ENCODE data around the gene EWSR1.

Gene EWSR1

DNA sequence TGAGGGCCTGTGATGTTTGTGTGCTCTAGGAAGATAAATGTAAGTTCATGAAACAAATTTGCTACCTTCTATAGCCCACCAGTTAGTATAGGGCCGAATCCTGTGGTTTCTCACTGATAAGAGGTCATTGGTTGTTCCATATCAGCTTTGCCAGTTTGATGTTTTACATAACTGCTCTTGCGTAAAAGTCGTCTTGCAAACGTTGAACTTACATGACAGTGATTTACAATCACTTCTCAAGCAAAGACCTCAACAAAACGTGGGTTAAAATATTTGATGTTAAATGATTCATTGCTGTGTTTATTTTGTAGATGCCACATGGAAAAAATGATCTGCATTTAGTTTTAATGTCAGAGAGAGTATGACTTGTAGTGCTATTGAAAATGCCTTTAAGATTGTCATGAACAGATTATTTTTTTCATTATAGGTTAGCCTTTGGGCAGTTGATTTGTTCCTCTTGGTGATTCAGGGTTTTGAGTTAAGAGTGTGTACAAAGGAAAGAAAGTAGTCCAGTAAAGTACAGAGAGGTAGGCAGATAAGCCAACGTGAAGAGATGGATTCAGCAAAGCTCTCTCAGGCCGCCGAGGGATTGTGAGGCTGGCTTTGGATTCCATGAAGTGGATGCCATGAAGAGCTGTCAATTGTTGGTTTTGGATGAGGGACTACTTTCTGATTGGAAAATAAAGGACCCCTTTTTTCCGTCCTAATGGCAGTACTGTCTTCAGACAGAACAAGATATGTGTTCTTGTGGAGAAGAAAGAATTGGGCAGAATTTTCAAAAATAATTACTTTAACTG is 2.6 kb downstream of the EWSR1 start:
- DNase-seq = no peak

GRCh38 chr22:29272624-29273023 is 4.6 kb downstream of the EWSR1 start:
- DNase-seq = no peak

GRCh38 chr22:29275167-29275566 is 7.1 kb downstream of the EWSR1 start:
- DNase-seq = no peak

GRCh38 chr22:29275819-29276565 is 7.9 kb downstream of the EWSR1 start:
- no peak for DNase-seq

GRCh38 chr22:29277927-29278326 is 9.9 kb downstream of the EWSR1 start:
- DNase-seq = no peak

DNA sequence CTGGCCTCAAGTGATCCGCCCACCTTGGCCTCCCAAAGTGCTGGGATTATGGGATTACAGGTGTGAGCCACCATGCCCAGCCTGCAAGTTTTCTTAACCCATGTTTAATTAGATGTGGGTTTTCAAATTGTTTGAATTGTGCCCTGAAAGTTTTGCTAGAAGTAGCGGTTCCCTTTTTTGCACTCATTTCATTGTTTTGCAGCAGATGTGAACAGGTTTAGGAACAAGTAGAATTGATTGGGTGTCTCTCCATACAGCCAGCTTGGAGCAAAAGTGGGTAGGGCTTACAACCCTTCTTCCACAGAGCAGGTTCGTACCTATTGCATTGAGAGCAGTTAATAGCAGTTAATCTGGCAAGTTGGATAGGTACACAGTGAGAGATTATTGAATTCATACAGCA is 16.1 kb downstream of the EWSR1 start:
- DNase-seq = no peak

GRCh38 chr22:29288837-29289236 is 20.8 kb downstream of the EWSR1 start:
- DNase-seq = no peak

DNA sequence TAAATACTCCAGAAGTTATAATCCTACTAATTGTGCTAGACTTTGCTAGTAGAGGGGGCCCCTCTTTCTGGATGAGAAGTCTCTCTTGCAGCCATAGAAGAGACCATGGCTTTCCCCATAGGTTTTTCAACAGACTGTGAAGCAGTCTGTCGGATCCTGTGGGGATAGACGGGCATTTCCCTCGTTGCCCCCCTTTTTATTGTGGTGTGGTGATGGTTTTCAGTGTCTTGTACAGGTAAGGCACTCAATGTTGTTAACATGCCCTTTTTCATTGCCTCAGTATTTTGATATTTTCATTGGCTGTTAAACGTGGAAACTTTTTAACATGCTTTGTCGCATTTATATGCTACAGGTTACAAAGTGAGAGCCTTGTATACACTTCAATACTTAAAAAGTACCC is 22.0 kb downstream of the EWSR1 start:
- no peak for DNase-seq

DNA sequence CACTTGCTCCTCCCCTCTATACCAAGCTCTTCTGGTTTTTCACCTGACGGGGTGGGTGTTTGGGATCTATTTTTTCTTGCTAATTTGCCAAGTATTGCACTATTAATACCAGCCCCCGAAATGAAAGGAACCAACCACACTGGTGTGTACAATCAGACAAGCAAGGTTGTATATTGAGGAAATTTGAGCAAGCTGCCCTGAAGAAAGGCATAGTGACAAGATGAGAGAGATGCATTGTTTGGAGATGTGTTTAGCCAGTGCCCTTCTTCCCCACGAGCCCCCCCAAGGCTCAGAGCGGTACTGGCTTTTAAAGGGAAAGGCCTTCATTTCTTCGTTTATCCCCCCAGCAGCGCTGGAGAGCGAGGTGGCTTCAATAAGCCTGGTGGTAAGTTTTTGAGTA is 23.1 kb downstream of the EWSR1 start:
- DNase-seq = no peak

GRCh38 chr22:29292379-29292778 is 24.3 kb downstream of the EWSR1 start:
- DNase-seq = no peak

GRCh38 chr22:29298641-29299040 is 30.6 kb downstream of the EWSR1 start:
- DNase-seq = no peak

DNA sequence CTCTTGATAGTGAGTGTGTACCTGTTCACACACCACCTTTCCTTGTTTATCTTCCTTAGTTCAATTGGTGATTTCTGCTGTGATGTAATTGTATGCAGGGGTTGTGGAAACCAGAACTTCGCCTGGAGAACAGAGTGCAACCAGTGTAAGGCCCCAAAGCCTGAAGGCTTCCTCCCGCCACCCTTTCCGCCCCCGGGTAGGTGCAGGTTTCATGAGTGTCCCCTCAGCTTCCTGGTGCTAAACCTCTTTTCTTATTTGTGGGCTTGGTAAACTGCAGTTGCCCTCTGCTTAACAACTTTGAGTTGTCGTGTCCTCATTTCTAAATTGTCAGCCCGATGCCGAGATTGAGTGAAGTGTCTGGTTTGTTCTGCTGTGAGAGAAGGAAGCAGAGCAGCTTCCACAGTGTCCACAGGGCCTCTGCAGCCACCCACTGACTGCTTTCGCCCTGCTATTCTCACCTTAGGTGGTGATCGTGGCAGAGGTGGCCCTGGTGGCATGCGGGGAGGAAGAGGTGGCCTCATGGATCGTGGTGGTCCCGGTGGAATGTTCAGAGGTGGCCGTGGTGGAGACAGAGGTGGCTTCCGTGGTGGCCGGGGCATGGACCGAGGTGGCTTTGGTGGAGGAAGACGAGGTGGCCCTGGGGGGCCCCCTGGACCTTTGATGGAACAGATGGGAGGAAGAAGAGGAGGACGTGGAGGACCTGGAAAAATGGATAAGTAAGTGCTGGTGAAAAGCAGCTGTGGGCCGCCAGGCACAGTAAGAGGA is 31.2 kb downstream of the EWSR1 start:
- DNase-seq = no peak

DNA sequence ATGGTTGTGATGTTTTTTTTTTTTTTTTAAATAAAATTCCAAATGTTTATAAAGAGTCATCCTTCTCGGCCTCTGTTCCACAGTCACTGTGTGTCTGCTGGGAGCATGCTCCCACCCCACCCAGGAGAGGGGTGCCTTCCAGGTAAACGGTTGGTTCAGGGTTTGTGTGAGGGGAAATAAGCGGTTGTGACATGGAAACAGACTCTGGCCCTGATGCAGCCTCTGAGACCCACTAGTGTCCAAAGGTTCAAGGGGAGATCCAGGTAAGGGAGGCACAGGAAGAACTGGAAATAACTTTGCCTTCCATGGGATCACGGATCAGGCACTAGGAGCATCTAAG is 32.4 kb downstream of the EWSR1 start:
- DNase-seq = no peak

- no peak for DNase-seq
Observed at GRCh38 chr22:29300807-29301601, 32.9 kb downstream of the EWSR1 start.

DNA sequence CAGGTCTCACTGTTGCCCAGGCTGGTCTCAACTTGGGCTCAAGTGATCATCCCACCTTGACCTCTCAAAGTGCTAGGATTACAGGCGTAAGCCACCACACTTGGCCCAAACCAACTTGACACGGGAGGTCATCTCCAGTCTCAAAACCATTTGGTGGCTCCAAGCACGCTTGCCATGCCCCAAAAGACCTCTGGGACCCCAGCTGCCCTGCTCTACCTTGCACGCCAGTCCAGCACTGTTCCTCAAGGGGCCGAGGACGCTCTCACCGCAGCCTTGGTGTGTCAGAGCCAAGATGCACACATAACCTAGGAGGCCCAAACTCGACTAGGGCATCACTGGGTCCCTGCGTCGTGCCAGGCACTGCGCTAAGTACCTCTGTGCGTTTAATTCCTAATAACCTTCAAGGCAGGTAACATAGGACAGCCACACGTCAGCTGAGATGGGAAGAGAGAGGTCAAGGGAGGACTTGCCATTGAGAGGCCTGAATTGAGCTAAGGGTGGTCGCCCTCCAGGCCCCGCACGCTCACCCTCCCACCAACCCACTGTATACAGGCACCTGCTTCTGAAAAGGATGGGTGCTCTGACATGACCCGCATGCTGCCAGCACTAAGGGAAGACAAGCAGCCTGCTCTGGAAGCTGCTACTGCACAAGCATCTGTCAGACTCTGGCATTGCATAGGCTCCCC is 33.8 kb downstream of the EWSR1 start:
- DNase-seq = no peak

GRCh38 chr22:29302402-29302680 is 34.3 kb downstream of the EWSR1 start:
- no peak for DNase-seq

DNA sequence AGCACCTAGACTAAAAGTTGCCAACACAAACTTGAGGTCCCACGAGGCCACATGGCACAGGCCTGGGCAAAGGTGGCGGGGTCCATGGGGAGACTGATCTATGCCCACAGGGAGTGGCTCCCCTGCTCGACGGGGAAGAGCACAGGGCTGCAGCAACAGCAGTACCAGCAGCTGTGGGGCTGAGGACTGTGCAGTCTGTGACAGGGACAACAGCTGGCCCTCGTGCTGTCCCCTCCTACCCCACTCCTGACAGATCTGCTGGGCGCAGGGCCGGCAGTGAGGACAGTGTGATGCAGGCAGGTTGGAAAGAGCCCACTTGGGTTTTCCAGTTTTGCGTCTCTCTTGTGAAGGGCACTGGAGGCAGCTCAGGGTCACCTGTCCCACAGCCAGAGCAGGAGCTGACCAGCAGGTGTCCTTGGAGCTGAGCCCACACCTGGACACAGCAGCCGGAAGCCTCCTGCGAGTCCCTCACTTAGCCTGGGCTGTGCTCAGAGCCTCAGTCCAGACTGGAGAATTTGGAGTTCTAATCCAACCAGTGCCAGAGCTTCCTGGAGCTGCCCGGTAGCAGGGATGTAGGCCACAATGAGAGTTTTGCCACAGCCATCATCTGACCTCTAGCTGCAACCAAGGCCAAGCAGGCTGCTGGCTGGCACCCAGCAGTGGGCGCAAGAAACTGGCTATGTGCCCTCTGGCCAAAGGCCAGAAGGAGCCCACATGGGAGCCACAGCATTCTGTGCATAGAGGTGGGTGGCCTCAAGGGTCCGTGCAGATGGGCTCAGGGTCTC is 34.8 kb downstream of the EWSR1 start:
- no peak for DNase-seq

GRCh38 chr22:29305836-29306174 is 37.7 kb downstream of the EWSR1 start:
- no peak for DNase-seq

DNA sequence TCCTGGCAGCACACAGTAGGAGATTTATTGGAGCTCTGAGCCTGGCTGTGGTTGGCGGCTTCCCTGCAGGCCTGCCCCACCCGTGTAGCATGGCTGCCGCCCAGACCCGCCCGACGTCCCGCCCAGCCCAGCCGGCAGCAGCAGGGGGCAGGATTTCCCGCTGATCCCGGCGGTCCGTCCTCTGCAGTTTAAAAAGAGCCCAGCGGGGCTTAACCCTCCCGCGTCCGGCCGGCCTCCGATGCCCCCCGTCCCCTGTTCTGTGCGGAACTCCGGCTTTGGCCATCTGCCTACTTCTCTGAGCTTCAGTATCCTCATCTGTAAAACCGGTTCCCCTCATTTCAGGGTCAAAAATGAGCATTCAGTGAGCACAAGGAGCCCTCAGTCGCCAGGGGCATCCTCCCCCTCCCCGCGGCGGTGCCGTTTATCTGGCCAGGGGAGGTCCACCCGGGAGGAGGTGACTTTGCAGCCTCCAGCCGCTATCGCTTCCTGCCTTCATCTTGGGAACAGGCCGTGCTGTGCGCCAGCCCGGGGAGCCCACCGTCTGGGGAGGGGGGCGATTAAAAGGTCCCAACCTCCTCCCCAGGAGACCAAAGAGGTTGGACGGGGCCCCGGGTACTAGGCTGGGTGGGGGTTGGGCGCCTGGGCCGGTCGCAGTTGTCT is 38.2 kb downstream of the EWSR1 start, which contains the start of gene GAS2L1:
Gene GAS2L1, plus strand, starts transcription at position 476 of the 660 bp plus-strand sequence. CDS start 1,456 bp downstream, outside the sequence.
- DNase-seq = peak; percentile 30

GRCh38 chr22:29306835-29307595 is 38.9 kb downstream of the EWSR1 start:
- DNase-seq = peak; percentile 28

Data from CD4-positive, alpha-beta T cell treated with Interleukin-21 for 1 hour (primary cell).